Stomach (tissue), 9 donors: ENCODE results near the gene DLEU7. TPM values are rescaled to one million over a fixed set of nuclear protein-coding genes. Genes with fewer than 3 reads are reported as not detected.

ENCODE experiments used
- DNase-seq, 2 donors: peaks; one replicate each; pipeline versions ENCODE4 v3.0.0 to v3.0.0-alpha.2; 2013 to 2019
- H3K27ac ChIP-seq, 5 donors: fragments of 200-600 bp in 4 of 5; sonication (generic) in 4 of 5; one replicate each; pipeline ENCODE4 v1.5.1; 2013 to 2019; ENCODE audit warnings: mild to moderate bottlenecking in 1 of 5, moderate library complexity in 1 of 5
- H3K27me3 ChIP-seq, 3 donors: fragments of 200-600 bp; sonication (generic); one replicate each; pipeline ENCODE4 v1.5.1; 2017 to 2019; ENCODE audit warnings: mixed run types in 1 of 3
- H3K36me3 ChIP-seq, 4 donors: fragments of 200-600 bp; sonication (generic); 1 replicate in 3 of 4; 2 replicates in 1 of 4; pipeline ENCODE4 v1.5.1; 2016 to 2019
- H3K4me1 ChIP-seq, 4 donors: fragments of 200-600 bp; sonication (generic); one replicate each; pipeline ENCODE4 v1.5.1; 2016 to 2019
- H3K4me3 ChIP-seq, 4 donors: fragments of 200-600 bp; sonication (generic) in 3 of 4; one replicate each; pipeline ENCODE4 v1.5.1; 2016 to 2019; ENCODE audit warnings: mild to moderate bottlenecking in 1 of 4
- H3K9me3 ChIP-seq, 4 donors: fragments of 200-600 bp; sonication (generic); one replicate each; pipeline ENCODE4 v1.5.1; 2016 to 2019
- EP300 ChIP-seq: sonication (generic); formaldehyde crosslinking; IDR thresholded peaks from one replicate; pipeline ENCODE4 v1.6.1; 2017; ENCODE audit warnings: antibody characterized with exemption
- POLR2A ChIP-seq, 4 donors: fragments of 450-650 bp; IDR thresholded peaks; one replicate each; pipeline ENCODE4 v1.6.1; 2016; ENCODE audit warnings: antibody characterized with exemption in 4 of 4, control low read depth in 2 of 4, mild to moderate bottlenecking in 1 of 4, moderate library complexity in 1 of 4
- POLR2AphosphoS5 ChIP-seq, 3 donors: sonication (generic); formaldehyde crosslinking; IDR thresholded peaks; one replicate each; pipeline ENCODE4 v1.6.1; 2016; ENCODE audit warnings: antibody characterized with exemption in 3 of 3
- WGBS, 5 donors: extraction: QIAGEN DNeasy Blood & Tissue Kit in 3 of 5; methylation state at CpG; one replicate each; pipeline versions ENCODE4 v1.1.5 to v1.1.7; 2013 to 2018; 5-methylcytosine and 5-hydroxymethylcytosine counted together
- intact Hi-C: fragments of 100-400 bp; cut with DNase I; formaldehyde crosslinking; loops from one replicate; pipeline ENCODE4 v1.15.1; 2023; ENCODE audit warnings: low total_unique reads
- polyA plus RNA-seq, 3 donors: library from polyadenylated mRNA; stranded (reverse); fragments of 200-250 nt; gene quantifications; one replicate each; pipeline ENCODE4 v1.2.3, GENCODE V29; 2013
- total RNA-seq, 5 donors: library from RNA; depleted of rRNA; stranded (reverse); fragments of >200 nt; gene quantifications; one replicate each; pipeline versions ENCODE4 v1.1.0 to v1.2.3, GENCODE V29; 2014 to 2016
- TF ChIP-seq, protein P1 (sequence below), 7 experiments: fragments of 450-650 bp in 4 of 7; fragments of 200-600 bp in 3 of 7; sonication (generic) in 3 of 7; IDR thresholded peaks; one replicate each; pipeline ENCODE4 v1.5.1; 2016 to 2019; ENCODE audit warnings: antibody characterized with exemption in 7 of 7, control low read depth in 2 of 7, mild to moderate bottlenecking in 1 of 7
- donor health status: healthy with polysubstance abuse.
- donor health status: Bipolar disorder and iron deficiency.
- donor health status: healthy.

DLEU7 gene
- total and polyA plus RNA-seq, 8 donors = 0.05 TPM; not detected in 7

DNA sequence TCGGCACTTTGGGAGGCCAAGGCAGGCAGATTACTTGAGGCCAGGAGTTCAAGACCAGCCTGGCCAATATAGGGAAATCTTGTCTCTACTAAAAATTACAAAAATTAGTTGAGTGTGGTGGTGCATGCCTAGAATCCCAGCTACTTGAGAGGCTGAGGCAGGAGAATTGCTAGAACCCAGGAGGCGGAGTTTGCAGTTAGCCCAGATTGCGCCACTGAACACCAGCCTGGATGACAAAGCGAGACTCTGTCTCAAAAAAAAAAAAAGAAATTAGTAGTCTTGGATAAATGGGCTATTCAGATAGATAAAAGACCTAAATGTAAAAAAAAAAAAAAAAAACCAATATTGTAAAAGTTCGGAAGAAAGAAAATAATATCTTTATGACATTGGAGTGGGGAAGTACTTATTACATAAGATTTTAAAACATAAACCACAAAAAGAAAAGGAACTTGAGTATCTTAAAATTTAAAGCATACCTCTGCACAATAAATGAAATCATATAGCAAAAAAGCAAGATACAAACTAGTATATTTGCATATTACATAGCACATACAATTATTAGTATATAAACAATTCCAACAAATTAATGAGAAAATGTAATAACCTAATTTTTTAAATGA, 39.4 kb upstream of the DLEU7 start:
- WGBS, 5 donors = 82 to 97% (median 93%) methylated on average over 5 of the region's 5 CpGs
- no peaks in the 10 kb centered on the region for H3K27me3 ChIP-seq
- no peaks in the 10 kb centered on the region for H3K9me3 ChIP-seq
- H3K27ac ChIP-seq = no peak overlapping the region
- no peak overlapping the region for H3K4me3 ChIP-seq
- H3K36me3 ChIP-seq = no peaks in the 10 kb centered on the region
- TF ChIP-seq POLR2A (IDR thresholded peaks at IDR 0.05) = no peak
- TF ChIP-seq POLR2AphosphoS5 (IDR thresholded peaks at IDR 0.05) = no peak
- no peak for TF ChIP-seq EP300
- TF ChIP-seq, protein P1, sequence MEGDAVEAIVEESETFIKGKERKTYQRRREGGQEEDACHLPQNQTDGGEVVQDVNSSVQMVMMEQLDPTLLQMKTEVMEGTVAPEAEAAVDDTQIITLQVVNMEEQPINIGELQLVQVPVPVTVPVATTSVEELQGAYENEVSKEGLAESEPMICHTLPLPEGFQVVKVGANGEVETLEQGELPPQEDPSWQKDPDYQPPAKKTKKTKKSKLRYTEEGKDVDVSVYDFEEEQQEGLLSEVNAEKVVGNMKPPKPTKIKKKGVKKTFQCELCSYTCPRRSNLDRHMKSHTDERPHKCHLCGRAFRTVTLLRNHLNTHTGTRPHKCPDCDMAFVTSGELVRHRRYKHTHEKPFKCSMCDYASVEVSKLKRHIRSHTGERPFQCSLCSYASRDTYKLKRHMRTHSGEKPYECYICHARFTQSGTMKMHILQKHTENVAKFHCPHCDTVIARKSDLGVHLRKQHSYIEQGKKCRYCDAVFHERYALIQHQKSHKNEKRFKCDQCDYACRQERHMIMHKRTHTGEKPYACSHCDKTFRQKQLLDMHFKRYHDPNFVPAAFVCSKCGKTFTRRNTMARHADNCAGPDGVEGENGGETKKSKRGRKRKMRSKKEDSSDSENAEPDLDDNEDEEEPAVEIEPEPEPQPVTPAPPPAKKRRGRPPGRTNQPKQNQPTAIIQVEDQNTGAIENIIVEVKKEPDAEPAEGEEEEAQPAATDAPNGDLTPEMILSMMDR (IDR thresholded peaks at IDR 0.05) = no peak
- no peaks in the 10 kb centered on the region for H3K4me1 ChIP-seq
- DNase-seq = no peak
- intact Hi-C loops = no loop called here

DNA sequence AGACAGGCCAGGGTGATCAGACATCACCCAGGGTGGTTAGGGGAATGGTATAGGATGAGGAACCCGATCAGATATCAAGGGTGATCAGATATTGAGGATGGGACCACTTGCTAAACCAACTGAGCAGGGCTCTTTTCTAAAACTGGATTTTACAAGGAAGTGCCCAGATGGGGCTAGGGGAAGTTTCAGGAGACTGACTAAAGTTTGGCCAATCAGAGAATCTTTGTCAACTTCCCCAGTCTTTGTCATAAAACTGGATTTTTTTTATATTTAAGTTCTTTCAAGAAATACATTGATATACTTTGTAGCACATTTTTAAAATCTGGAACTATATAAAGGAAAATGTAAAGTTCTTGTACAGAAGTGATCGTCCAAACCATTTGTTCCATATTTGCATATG, 30.5 kb upstream of the DLEU7 start:
- H3K4me1 ChIP-seq = no peaks in the 10 kb centered on the region
- no peaks in the 10 kb centered on the region for H3K9me3 ChIP-seq
- H3K36me3 ChIP-seq = no peaks in the 10 kb centered on the region
- intact Hi-C loops = no loop called here
- no peak for DNase-seq
- H3K27ac ChIP-seq = no peak overlapping the region
- H3K27me3 ChIP-seq = no peaks in the 10 kb centered on the region
- TF ChIP-seq, protein P1 (IDR thresholded peaks at IDR 0.05) = no peak
- TF ChIP-seq EP300 (no peak), POLR2A (IDR thresholded peaks at IDR 0.05) (no peak), POLR2AphosphoS5 (IDR thresholded peaks at IDR 0.05) (no peak)
- no peak overlapping the region for H3K4me3 ChIP-seq
- WGBS, 5 donors = 90 to 96% (median 93%) methylated on average over 2 of the region's 2 CpGs

DNA sequence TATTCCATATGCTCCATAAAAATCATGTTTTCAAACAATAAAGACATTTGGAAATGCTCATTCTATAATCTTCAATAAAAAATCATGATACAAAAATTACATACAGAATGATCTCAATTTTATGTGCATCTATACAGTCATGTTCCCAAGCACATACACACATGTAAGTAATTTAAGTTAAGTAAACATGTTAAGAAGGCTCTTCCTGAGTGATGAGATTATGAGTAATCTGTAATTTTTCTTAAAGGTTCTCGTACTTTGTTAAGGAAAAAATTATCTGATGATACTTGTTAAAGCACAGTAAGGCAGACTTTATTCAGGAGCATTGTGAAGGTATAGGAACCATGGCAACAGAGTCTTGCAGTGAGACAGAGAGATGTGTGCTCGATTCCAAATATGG, 30.0 kb upstream of the DLEU7 start:
- no peaks in the 10 kb centered on the region for H3K4me1 ChIP-seq
- 60 to 78% (median 72%) methylated on average over 2 of the region's 2 CpGs for WGBS, 5 donors
- H3K36me3 ChIP-seq = no peaks in the 10 kb centered on the region
- H3K4me3 ChIP-seq = no peak overlapping the region
- H3K27ac ChIP-seq = no peak overlapping the region
- H3K27me3 ChIP-seq = no peaks in the 10 kb centered on the region
- TF ChIP-seq POLR2A (IDR thresholded peaks at IDR 0.05) = no peak
- TF ChIP-seq EP300 = no peak
- no peak for TF ChIP-seq POLR2AphosphoS5 (IDR thresholded peaks at IDR 0.05)
- TF ChIP-seq, protein P1 (IDR thresholded peaks at IDR 0.05) = no peak
- no peaks in the 10 kb centered on the region for H3K9me3 ChIP-seq
- DNase-seq = no peak
- intact Hi-C loops = no loop called here

DNA sequence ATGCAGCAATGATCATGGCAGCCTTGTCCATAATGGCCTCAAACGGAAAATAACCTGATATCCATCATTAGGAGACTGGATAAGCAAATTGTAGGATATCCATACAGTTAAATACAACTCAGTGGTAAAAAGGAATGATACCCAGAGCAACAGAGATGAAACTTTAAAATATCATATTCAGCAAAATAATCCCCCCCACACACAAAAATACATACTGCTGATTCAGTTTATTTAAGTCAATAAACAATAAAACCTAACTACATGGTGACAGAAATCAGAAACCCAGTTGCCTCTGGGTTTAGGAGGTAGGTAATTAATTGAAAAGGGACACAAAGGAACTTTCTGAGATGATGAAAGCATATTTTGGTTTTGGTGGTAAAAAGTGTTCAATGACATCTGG, 27.9 kb upstream of the DLEU7 start:
- TF ChIP-seq POLR2AphosphoS5 (IDR thresholded peaks at IDR 0.05) (no peak), EP300 (no peak), POLR2A (IDR thresholded peaks at IDR 0.05) (no peak)
- TF ChIP-seq, protein P1 (IDR thresholded peaks at IDR 0.05) = no peak

More for the DNA sequence above, 27.9 kb upstream of the DLEU7 start:
- Histone ChIP-seq H3K4me3 (no peak overlapping the region), H3K27me3 (no peaks in the 10 kb centered on the region), H3K27ac (no peak overlapping the region), H3K36me3 (no peaks in the 10 kb centered on the region), H3K4me1 (no peaks in the 10 kb centered on the region), H3K9me3 (no peaks in the 10 kb centered on the region)
- no peak for DNase-seq
- 89 to 100% (median 95%) methylated on average over 1 of the region's 1 CpG for WGBS, 5 donors
- intact Hi-C loops = no loop called here
